ENCODE results near the gene SH3RF3.
A peak's percentile ranks its signal among the peaks of the same experiment; 100 is the strongest.

SH3RF3 gene

GRCh38 chr2:109542384-109542783 is 413.4 kb downstream of the SH3RF3 start:
- no peak for DNase-seq

DNA sequence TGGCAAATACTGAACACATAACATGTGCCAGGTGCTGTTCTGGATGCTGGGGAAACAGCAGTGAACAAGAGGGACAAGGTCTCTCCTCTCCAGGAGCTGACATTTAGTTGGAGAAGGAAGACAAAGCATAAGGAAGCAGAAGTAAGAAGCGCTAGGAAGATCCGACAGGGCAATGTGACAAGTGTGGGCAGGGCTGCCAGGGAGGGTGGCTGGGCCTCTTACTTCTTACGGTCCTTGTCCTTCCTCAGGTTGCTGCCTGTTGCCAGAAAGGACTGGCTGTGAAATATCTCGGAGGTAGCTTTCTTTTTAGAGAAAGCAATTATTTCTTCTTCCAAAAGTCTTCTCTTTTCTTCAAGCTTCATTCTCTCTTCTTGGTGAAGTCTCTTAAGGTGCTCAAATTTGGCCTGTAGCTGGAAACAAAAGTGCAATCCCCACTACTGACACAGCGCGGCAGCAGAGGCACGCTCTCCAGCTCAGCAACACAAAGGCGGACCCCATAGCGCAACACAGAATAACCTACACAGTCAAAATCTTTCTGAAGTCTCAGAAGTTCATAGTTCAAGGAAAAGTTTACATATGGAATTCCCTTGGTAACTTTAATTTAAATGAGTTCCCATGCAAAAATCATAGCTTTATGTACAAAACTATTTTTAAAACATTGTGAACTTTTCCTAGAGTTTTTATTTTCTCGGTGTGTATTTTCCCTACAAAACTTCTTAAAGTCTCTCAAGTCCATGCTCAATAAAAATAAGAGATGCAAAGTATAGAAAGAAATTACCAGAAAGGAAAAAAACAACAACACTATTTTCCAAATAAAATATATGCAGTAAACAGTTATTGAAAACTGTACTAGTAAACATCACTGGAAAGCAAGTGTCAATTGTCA is 417.1 kb downstream of the SH3RF3 start:
- DNase-seq: peak; percentile 44 to 48

GRCh38 chr2:109547280-109547679 is 418.3 kb downstream of the SH3RF3 start:
- DNase-seq: no peak

DNA sequence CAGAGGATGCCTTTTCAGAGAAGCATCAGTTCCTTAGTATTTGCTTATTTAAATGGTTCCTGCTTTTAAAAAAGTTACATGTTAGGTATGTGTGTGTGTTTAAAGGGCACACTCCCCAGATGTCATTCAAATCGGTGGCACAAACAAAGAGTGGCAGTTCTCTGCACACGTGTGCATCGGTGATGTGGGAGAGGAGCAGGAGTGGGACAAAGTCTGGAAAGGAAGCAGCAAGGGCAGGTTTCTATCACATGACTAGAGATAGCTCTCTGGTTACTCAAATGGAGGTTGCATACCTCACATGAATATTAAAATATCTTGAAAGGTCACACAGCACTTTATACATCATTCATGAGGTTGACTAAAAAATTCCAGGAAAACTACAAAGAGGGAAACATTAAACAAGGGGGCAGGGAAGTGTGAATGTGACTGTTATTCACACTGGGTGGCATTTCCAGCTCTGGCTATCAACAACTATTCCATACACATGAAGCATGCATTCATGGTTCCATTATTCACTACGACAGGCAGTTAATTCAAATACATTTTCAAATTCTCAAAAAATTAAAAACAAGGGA is 420.1 kb downstream of the SH3RF3 start:
- no peak for DNase-seq

All from activated CD4-positive, alpha-beta T cell treated with anti-CD3 and anti-CD28 coated beads, Interleukin-2, amount 50 U/mL, for 4 hours (primary cell).